GM18526 (cell line): Measurements from ENCODE around the gene ZNF106.

Experiments used
- POLR2A ChIP-seq: IDR thresholded peaks from 3 replicates; pipeline ENCODE4 v1.6.1; 2011; ENCODE audit not compliant: insufficient read length; ENCODE audit errors: extremely low read depth

Gene ZNF106

GRCh38 chr15:42401544-42402454, 89.1 kb downstream of the ZNF106 start:
- TF ChIP-seq POLR2A, result no peak

- TF ChIP-seq POLR2A, result no peak
Observed at GRCh38 chr15:42395838-42396237, 95.1 kb downstream of the ZNF106 start.

GRCh38 chr15:42394106-42394505, 96.8 kb downstream of the ZNF106 start:
- TF ChIP-seq POLR2A, result no peak

GRCh38 chr15:42392309-42393024, 98.5 kb downstream of the ZNF106 start:
- no peak for TF ChIP-seq POLR2A

- no peak for TF ChIP-seq POLR2A
Observed at GRCh38 chr15:42387603-42388002, 103.3 kb downstream of the ZNF106 start.

GRCh38 chr15:42385980-42386700, 104.8 kb downstream of the ZNF106 start:
- no peak for TF ChIP-seq POLR2A

GRCh38 chr15:42385206-42385979, 105.5 kb downstream of the ZNF106 start:
- TF ChIP-seq POLR2A, result no peak

- no peak for TF ChIP-seq POLR2A
Observed at GRCh38 chr15:42384597-42384996, 106.3 kb downstream of the ZNF106 start.

- no peak for TF ChIP-seq POLR2A
Observed at GRCh38 chr15:42378011-42378410, 112.9 kb downstream of the ZNF106 start.

GRCh38 chr15:42375941-42376340, 115.0 kb downstream of the ZNF106 start:
- TF ChIP-seq POLR2A, result no peak

GRCh38 chr15:42375252-42375651, 115.7 kb downstream of the ZNF106 start:
- no peak for TF ChIP-seq POLR2A

- TF ChIP-seq POLR2A, result no peak
Observed at GRCh38 chr15:42374810-42375209, 116.1 kb downstream of the ZNF106 start.

- no peak for TF ChIP-seq POLR2A
Observed at GRCh38 chr15:42373936-42374335, 117.0 kb downstream of the ZNF106 start.

- TF ChIP-seq POLR2A, result no peak
Observed at GRCh38 chr15:42373274-42373673, 117.7 kb downstream of the ZNF106 start.

GRCh38 chr15:42371096-42371495, 119.8 kb downstream of the ZNF106 start:
- no peak for TF ChIP-seq POLR2A
